Lung (tissue), 12 donors: ENCODE results near the gene TMEM145. TPM values are rescaled to one million over a fixed set of nuclear protein-coding genes. Genes with fewer than 3 reads are reported as not detected.
A peak's percentile ranks its signal among the peaks of the same experiment; 100 is the strongest.

Experiments used
- ATAC-seq: fragments of 200-7000 bp; cut with Tn5 transposase; one replicate; pipeline ENCODE4 v1.9.1; 2020; ENCODE audit warnings: moderate number of reproducible peaks; ENCODE audit not compliant: insufficient read depth, low FRiP score
- DNase-seq, 3 donors: peaks; one replicate each; pipeline ENCODE4 v3.0.0-alpha.2; 2013 to 2017
- H3K27ac ChIP-seq, 2 donors: one replicate each; pipeline ENCODE4 v1.5.1; 2013; ENCODE audit warnings: mild to moderate bottlenecking in 2 of 2, moderate library complexity in 2 of 2, control low read depth in 1 of 2, inconsistent platforms in 1 of 2, low read depth in 1 of 2, low read length in 1 of 2
- H3K27me3 ChIP-seq, 3 donors: one replicate each; pipeline ENCODE4 v1.5.1; 2013; ENCODE audit warnings: low read length in 2 of 3; ENCODE audit not compliant: control insufficient read depth in 3 of 3, insufficient read depth in 3 of 3
- H3K36me3 ChIP-seq, 4 donors: one replicate each; pipeline ENCODE4 v1.5.1; 2013; ENCODE audit warnings: low read length in 4 of 4, mild to moderate bottlenecking in 1 of 4, moderate library complexity in 1 of 4; ENCODE audit not compliant: control insufficient read depth in 4 of 4, insufficient read depth in 4 of 4
- H3K4me1 ChIP-seq, 5 donors: one replicate each; pipeline ENCODE4 v1.5.1; 2013; ENCODE audit warnings: low read length in 5 of 5, mild to moderate bottlenecking in 2 of 5, moderate library complexity in 1 of 5; ENCODE audit not compliant: control insufficient read depth in 5 of 5, insufficient read depth in 5 of 5
- H3K4me3 ChIP-seq: one replicate; pipeline ENCODE4 v1.5.1; 2013; ENCODE audit warnings: mild to moderate bottlenecking, control low read depth, moderate library complexity
- H3K9ac ChIP-seq, 2 donors: one replicate each; pipeline ENCODE4 v1.5.1; 2013; ENCODE audit warnings: low read length in 2 of 2, control low read depth in 1 of 2; ENCODE audit not compliant: insufficient read depth in 1 of 2
- H3K9me3 ChIP-seq, 4 donors: one replicate each; pipeline ENCODE4 v1.5.1; 2013; ENCODE audit warnings: low read length in 3 of 4, mild to moderate bottlenecking in 1 of 4, moderate library complexity in 1 of 4; ENCODE audit not compliant: control insufficient read depth in 4 of 4, insufficient read depth in 3 of 4
- WGBS, 2 donors: extraction: QIAGEN DNeasy Blood & Tissue Kit; methylation state at CpG; one replicate each; pipeline ENCODE4 v1.1.7; 2013; 5-methylcytosine and 5-hydroxymethylcytosine counted together
- polyA plus RNA-seq, 2 donors: library from polyadenylated mRNA; stranded (reverse); fragments of 200-250 nt; gene quantifications; one replicate each; pipeline ENCODE4 v1.2.1, GENCODE V29; 2013
- total RNA-seq, 2 donors: library from RNA; depleted of rRNA in 1 of 2; stranded (reverse); fragments of >200 nt in 1 of 2; gene quantifications; one replicate each; pipeline ENCODE4 v1.2.1, GENCODE V29; 2014 to 2021
- TF ChIP-seq, protein P1 (sequence below): IDR thresholded peaks from 2 replicates; pipeline ENCODE4 v1.5.1; 2012; ENCODE audit warnings: mild to moderate bottlenecking; ENCODE audit errors: control extremely low read depth, extremely low read depth
- donor health status: control.
- donor health status: control.
- donor health status: Bipolar disorder and iron deficiency.
- donor health status: healthy.
- donor health status: DM: yes; HTN: yes; CAD: no.

TMEM145 gene
- total and polyA plus RNA-seq, 4 donors, result 0.12 to 0.95 (median 0.40) TPM; not detected in 1

DNA sequence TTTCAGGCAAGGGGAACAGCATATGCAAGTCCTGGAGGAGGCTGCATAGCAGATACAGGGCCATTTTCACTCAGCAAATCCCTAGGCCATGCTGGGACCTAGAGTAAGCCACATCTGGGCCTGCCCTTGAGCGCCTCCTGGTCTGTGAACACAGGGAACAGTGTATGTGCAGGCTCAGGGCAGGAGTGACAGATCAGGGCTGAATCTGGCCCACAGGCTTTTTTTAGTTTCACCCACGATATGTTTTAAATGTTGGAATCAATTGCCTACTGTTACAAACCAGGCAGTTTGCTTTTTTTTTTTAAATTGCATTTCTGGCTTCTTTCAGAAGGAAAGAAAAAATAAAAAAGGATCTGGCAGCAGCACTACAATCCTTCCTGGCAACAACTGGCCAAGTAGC is 1.5 kb upstream of the TMEM145 start:
- Histone ChIP-seq H3K9me3 (no peaks in the 10 kb centered on the region), H3K27me3 (peaks cover 0 to 15% (median 7%) of the 10 kb centered on the region in 3 donors), H3K4me1 (peaks cover 0 to 4% (median 0%) of the 10 kb centered on the region in 5 donors), H3K4me3 (no peak overlapping the region), H3K9ac (no peak overlapping the region), H3K27ac (no peak overlapping the region), H3K36me3 (no peaks in the 10 kb centered on the region)
- TF ChIP-seq, protein P1, sequence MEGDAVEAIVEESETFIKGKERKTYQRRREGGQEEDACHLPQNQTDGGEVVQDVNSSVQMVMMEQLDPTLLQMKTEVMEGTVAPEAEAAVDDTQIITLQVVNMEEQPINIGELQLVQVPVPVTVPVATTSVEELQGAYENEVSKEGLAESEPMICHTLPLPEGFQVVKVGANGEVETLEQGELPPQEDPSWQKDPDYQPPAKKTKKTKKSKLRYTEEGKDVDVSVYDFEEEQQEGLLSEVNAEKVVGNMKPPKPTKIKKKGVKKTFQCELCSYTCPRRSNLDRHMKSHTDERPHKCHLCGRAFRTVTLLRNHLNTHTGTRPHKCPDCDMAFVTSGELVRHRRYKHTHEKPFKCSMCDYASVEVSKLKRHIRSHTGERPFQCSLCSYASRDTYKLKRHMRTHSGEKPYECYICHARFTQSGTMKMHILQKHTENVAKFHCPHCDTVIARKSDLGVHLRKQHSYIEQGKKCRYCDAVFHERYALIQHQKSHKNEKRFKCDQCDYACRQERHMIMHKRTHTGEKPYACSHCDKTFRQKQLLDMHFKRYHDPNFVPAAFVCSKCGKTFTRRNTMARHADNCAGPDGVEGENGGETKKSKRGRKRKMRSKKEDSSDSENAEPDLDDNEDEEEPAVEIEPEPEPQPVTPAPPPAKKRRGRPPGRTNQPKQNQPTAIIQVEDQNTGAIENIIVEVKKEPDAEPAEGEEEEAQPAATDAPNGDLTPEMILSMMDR, result no peak
- 80 to 83% methylated on average over 2 of the region's 2 CpGs for WGBS, 2 donors
- ATAC-seq (no peak), DNase-seq (peak in 1 of 3 donors; percentile 35)

DNA sequence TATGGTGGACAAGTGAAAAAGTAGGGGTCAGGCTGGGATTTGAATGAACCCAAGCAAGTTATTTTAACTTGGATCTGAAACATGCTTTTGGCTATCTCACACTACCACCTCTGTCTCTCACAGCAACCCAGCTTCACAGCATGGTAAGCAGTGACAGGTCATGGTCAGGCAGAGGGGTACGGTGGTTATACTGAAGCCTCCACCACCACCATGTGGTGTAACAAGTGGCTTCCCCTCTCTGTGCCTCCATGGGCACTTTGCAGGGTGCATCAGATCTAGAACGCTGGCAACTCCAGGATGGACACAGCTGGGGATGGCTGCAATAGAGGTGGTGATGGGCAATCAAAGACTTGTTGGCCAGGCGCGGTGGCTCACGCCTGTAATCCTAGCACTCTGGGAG is 739 bp upstream of the TMEM145 start:
- H3K36me3 ChIP-seq, result no peaks in the 10 kb centered on the region
- H3K4me1 ChIP-seq, result peaks cover 0 to 7% (median 4%) of the 10 kb centered on the region in 5 donors
- H3K27me3 ChIP-seq, result peaks cover 0 to 20% (median 7%) of the 10 kb centered on the region in 3 donors
- whole genome bisulfite sequencing, 2 donors, result 82 to 85% methylated on average over 5 of the region's 5 CpGs
- DNase-seq, result no peak
- no peak overlapping the region for H3K4me3 ChIP-seq
- TF ChIP-seq, protein P1, result no peak
- no peaks in the 10 kb centered on the region for H3K9me3 ChIP-seq
- no peak overlapping the region for H3K9ac ChIP-seq
- no peak for ATAC-seq
- no peak overlapping the region for H3K27ac ChIP-seq

DNA sequence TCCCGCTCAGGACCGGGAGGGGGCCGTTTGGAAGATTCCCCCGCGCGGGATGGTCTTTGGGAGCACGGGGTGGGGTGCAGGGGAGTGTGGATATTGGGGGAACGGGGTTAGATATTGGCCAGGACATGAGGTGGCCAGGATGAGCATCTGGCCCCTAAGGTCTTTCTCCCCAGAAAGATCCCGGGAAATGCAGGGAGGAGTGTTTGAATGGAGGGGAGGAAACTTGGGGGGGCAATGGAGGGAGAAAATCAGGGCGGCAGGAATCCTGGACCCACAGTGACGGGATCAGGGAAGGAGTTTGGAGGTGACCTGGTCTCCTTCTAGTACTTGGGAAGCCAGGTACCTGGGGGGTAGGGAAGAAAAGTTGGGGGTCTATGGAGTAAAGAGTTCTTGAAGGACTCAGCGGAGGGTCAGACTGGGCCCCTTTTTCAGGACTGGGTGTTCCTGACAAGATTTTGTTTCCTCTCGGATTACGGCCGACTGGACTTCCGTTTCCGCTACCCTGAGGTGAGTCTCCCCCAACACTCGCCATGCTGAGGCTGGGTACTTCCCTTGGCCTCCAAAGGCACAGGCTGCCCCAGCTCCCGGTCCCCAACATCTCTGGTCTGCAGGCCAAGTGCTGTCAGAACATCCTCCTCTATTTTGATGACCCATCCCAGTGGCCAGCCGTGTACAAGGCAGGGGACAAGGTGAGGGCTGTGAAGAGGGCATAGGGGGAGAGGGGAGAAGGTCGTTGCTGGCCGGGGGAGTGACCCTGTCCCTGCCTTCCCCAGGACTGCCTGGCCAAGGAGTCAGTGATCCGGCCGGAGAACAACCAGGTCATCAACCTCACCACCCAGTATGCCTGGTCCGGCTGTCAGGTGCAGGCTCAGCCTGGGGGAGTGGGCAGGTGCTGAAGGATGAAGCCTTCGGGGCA is 989 bp downstream of the TMEM145 start:
- H3K27ac ChIP-seq, result no peak overlapping the region
- ATAC-seq, result no peak
- no peak overlapping the region for H3K4me3 ChIP-seq
- H3K9me3 ChIP-seq, result no peaks in the 10 kb centered on the region
- H3K4me1 ChIP-seq, result peaks cover 0 to 7% (median 4%) of the 10 kb centered on the region in 5 donors
- no peak overlapping the region for H3K9ac ChIP-seq
- DNase-seq, result no peak
- H3K27me3 ChIP-seq, result peaks cover 0 to 20% (median 7%) of the 10 kb centered on the region in 3 donors
- H3K36me3 ChIP-seq, result no peaks in the 10 kb centered on the region
- WGBS, 2 donors, result 30 to 32% methylated on average over 26 of the region's 26 CpGs
- TF ChIP-seq, protein P1, result no peak
